HL-60 (cell line): ENCODE data around the gene DMAC2L.

ENCODE experiments used
- GABPA ChIP-seq: IDR thresholded peaks from 2 replicates; pipeline ENCODE4 v1.6.1; 2012; ENCODE audit warnings: low read depth
- POLR2AphosphoS5 ChIP-seq: IDR thresholded peaks from 2 replicates; pipeline ENCODE4 v1.6.1; 2012; ENCODE audit warnings: low read depth
- TF ChIP-seq, protein P1 (sequence below): IDR thresholded peaks from 2 replicates; pipeline ENCODE4 v1.6.1; 2012; ENCODE audit warnings: low read depth; ENCODE audit not compliant: insufficient replicate concordance
- TF ChIP-seq, protein P2 (sequence below): IDR thresholded peaks from one replicate; pipeline ENCODE4 v1.5.1; 2011; ENCODE audit warnings: low read length, control low read depth, inconsistent platforms; ENCODE audit not compliant: insufficient read depth

DNA sequence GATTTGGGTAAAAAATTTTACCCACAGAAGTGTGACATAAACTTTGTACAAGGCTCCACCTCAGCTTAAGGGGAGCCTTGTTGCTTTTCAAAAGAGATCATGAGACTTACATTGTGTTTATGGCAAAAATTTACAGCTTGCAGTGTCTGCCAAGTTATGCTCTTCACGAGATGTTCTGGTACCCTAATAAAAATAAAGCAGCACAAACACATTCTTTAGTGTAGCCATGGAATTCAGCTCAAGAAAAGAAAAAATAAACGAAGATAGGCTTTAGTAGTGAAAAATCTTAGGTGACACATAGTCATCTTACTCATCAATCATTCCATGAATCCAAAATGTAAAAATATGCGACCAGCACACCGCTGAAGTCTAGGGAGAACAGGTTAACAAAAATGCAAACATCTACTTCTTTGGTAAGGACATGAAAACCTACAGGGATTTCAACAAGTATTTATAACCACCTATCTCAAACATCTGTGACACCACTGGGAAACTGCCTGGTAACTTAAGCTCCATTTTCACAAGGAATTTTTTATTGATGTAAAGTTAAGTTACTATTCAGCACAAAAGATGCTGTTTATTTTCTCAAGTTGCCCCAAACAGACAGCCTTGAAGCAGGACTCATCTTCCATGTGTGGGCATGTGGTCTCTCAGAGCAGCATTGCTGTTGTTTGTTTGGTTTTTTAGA, 32.9 kb downstream of the DMAC2L start:
- TF ChIP-seq POLR2AphosphoS5 (no peak), GABPA (no peak)
- TF ChIP-seq, protein P1, sequence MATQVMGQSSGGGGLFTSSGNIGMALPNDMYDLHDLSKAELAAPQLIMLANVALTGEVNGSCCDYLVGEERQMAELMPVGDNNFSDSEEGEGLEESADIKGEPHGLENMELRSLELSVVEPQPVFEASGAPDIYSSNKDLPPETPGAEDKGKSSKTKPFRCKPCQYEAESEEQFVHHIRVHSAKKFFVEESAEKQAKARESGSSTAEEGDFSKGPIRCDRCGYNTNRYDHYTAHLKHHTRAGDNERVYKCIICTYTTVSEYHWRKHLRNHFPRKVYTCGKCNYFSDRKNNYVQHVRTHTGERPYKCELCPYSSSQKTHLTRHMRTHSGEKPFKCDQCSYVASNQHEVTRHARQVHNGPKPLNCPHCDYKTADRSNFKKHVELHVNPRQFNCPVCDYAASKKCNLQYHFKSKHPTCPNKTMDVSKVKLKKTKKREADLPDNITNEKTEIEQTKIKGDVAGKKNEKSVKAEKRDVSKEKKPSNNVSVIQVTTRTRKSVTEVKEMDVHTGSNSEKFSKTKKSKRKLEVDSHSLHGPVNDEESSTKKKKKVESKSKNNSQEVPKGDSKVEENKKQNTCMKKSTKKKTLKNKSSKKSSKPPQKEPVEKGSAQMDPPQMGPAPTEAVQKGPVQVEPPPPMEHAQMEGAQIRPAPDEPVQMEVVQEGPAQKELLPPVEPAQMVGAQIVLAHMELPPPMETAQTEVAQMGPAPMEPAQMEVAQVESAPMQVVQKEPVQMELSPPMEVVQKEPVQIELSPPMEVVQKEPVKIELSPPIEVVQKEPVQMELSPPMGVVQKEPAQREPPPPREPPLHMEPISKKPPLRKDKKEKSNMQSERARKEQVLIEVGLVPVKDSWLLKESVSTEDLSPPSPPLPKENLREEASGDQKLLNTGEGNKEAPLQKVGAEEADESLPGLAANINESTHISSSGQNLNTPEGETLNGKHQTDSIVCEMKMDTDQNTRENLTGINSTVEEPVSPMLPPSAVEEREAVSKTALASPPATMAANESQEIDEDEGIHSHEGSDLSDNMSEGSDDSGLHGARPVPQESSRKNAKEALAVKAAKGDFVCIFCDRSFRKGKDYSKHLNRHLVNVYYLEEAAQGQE = no peak
- TF ChIP-seq, protein P2, sequence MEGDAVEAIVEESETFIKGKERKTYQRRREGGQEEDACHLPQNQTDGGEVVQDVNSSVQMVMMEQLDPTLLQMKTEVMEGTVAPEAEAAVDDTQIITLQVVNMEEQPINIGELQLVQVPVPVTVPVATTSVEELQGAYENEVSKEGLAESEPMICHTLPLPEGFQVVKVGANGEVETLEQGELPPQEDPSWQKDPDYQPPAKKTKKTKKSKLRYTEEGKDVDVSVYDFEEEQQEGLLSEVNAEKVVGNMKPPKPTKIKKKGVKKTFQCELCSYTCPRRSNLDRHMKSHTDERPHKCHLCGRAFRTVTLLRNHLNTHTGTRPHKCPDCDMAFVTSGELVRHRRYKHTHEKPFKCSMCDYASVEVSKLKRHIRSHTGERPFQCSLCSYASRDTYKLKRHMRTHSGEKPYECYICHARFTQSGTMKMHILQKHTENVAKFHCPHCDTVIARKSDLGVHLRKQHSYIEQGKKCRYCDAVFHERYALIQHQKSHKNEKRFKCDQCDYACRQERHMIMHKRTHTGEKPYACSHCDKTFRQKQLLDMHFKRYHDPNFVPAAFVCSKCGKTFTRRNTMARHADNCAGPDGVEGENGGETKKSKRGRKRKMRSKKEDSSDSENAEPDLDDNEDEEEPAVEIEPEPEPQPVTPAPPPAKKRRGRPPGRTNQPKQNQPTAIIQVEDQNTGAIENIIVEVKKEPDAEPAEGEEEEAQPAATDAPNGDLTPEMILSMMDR = no peak
